H9 (cell line): ENCODE data around the gene DISP3. TPM values are rescaled to one million over a fixed set of nuclear protein-coding genes. Genes with fewer than 3 reads are reported as not detected.

Source experiments
- DNase-seq: peaks from one replicate; pipeline ENCODE4 v3.0.0-alpha.2; 2017
- H2AFZ ChIP-seq: one replicate; pipeline ENCODE4 v1.6.1; 2013; ENCODE audit warnings: mild to moderate bottlenecking, low read length, control low read depth, moderate library complexity
- H2AK5ac ChIP-seq: 2 replicates; pipeline ENCODE4 v1.6.1; 2013; ENCODE audit warnings: low read length, control low read depth, mixed read lengths; ENCODE audit not compliant: insufficient read length
- H2BK120ac ChIP-seq: one replicate; pipeline ENCODE4 v1.6.1; 2013; ENCODE audit warnings: low read depth, mild to moderate bottlenecking, low read length, control low read depth, inconsistent platforms; ENCODE audit not compliant: poor library complexity, severe bottlenecking
- H2BK12ac ChIP-seq: 2 replicates; pipeline ENCODE4 v1.6.1; 2013; ENCODE audit warnings: low read length, control low read depth, mixed read lengths, low read depth; ENCODE audit not compliant: insufficient read length
- H2BK15ac ChIP-seq: 2 replicates; pipeline ENCODE4 v1.6.1; 2013; ENCODE audit warnings: low read depth, low read length, control low read depth
- H2BK20ac ChIP-seq: one replicate; pipeline ENCODE4 v1.6.1; 2013; ENCODE audit warnings: low read depth, mild to moderate bottlenecking, low read length, control low read depth, inconsistent platforms; ENCODE audit not compliant: poor library complexity, severe bottlenecking
- H2BK5ac ChIP-seq: 2 replicates; pipeline ENCODE4 v1.6.1; 2013; ENCODE audit warnings: low read length, control low read depth, mixed read lengths; ENCODE audit not compliant: insufficient read length
- H3K14ac ChIP-seq: 2 replicates; pipeline ENCODE4 v1.6.1; 2013; ENCODE audit warnings: low read length, control low read depth; ENCODE audit not compliant: insufficient read depth
- H3K18ac ChIP-seq: 2 replicates; pipeline ENCODE4 v1.6.1; 2013; ENCODE audit warnings: low read depth, mild to moderate bottlenecking, mixed read lengths, low read length, control low read depth; ENCODE audit not compliant: insufficient read length
- H3K23ac ChIP-seq: 2 replicates; pipeline ENCODE4 v1.6.1; 2013; ENCODE audit warnings: low read length, control low read depth, mixed read lengths, low read depth; ENCODE audit not compliant: insufficient read length
- H3K23me2 ChIP-seq: 2 replicates; pipeline ENCODE4 v1.6.1; 2013; ENCODE audit warnings: low read depth, mild to moderate bottlenecking, mixed read lengths, low read length, control low read depth; ENCODE audit not compliant: insufficient read length, poor library complexity, severe bottlenecking
- H3K27ac ChIP-seq: 2 replicates; pipeline ENCODE4 v1.5.1; 2013; ENCODE audit warnings: low read length, control low read depth, mixed read lengths, low read depth; ENCODE audit not compliant: insufficient read length
- H3K27me3 ChIP-seq: 2 replicates; pipeline ENCODE4 v1.6.1; 2013; ENCODE audit warnings: low read length, control low read depth, inconsistent platforms; ENCODE audit not compliant: insufficient read depth
- H3K4ac ChIP-seq: 2 replicates; pipeline ENCODE4 v1.6.1; 2013; ENCODE audit warnings: low read depth, mild to moderate bottlenecking, control low read depth, inconsistent platforms, low read length, moderate library complexity
- H3K4me1 ChIP-seq: 2 replicates; pipeline ENCODE4 v1.6.1; 2013; ENCODE audit warnings: low read length, control low read depth, inconsistent platforms; ENCODE audit not compliant: insufficient read depth
- H3K4me2 ChIP-seq: 2 replicates; pipeline ENCODE4 v1.6.1; 2013; ENCODE audit warnings: low read length, control low read depth, mixed read lengths; ENCODE audit not compliant: insufficient read length, insufficient read depth
- H3K56ac ChIP-seq: 2 replicates; pipeline ENCODE4 v1.6.1; 2013; ENCODE audit warnings: low read depth, mild to moderate bottlenecking, mixed read lengths, low read length, control low read depth; ENCODE audit not compliant: insufficient read length
- H3K79me1 ChIP-seq: 2 replicates; pipeline ENCODE4 v1.6.1; 2013; ENCODE audit warnings: low read depth, mild to moderate bottlenecking, moderate library complexity, low read length, control low read depth, inconsistent platforms; ENCODE audit not compliant: insufficient read depth, poor library complexity, severe bottlenecking
- H3K79me2 ChIP-seq: 2 replicates; pipeline ENCODE4 v1.6.1; 2013; ENCODE audit warnings: low read length, control low read depth, inconsistent platforms; ENCODE audit not compliant: insufficient read depth
- H3K9ac ChIP-seq: 2 replicates; pipeline ENCODE4 v1.6.1; 2013; ENCODE audit warnings: low read length, control low read depth, mixed read lengths; ENCODE audit not compliant: insufficient read length; ENCODE audit errors: extremely low read depth
- H3K9me3 ChIP-seq: one replicate; pipeline ENCODE4 v1.6.1; 2013; ENCODE audit warnings: low read depth, low read length, inconsistent platforms; ENCODE audit not compliant: control insufficient read depth
- H3T11ph ChIP-seq: one replicate; pipeline ENCODE4 v1.6.1; 2013; ENCODE audit warnings: mild to moderate bottlenecking, low read length, control low read depth, inconsistent platforms
- H4K20me1 ChIP-seq: one replicate; pipeline ENCODE4 v1.6.1; 2013; ENCODE audit not compliant: control insufficient read depth, insufficient read length, insufficient read depth
- H4K5ac ChIP-seq: 2 replicates; pipeline ENCODE4 v1.6.1; 2013; ENCODE audit warnings: low read depth, mild to moderate bottlenecking, mixed read lengths, low read length, control low read depth; ENCODE audit not compliant: insufficient read length
- H4K8ac ChIP-seq: replicated peaks from 2 replicates; pipeline ENCODE4 v1.6.1; 2013; ENCODE audit warnings: low read length, control low read depth, mixed read lengths, low read depth; ENCODE audit not compliant: insufficient read length
- H4K91ac ChIP-seq: 2 replicates; pipeline ENCODE4 v1.6.1; 2013; ENCODE audit warnings: low read depth, mild to moderate bottlenecking, moderate library complexity, mixed read lengths, low read length, control low read depth; ENCODE audit not compliant: insufficient read length
- H3K27ac Mint-ChIP-seq, 3 experiments: 2 replicates in 2 of 3; 3 replicates in 1 of 3; pipeline ENCODE4 v1.8.0; 2020 to 2021; ENCODE audit warnings: mixed read lengths in 3 of 3, mild to moderate bottlenecking in 1 of 3, moderate library complexity in 1 of 3
- H3K27me3 Mint-ChIP-seq: 2 replicates; pipeline ENCODE4 v1.8.0; 2021; ENCODE audit warnings: low read depth, mild to moderate bottlenecking, moderate library complexity, mixed read lengths
- H3K36me3 Mint-ChIP-seq, 3 experiments: 2 replicates in 2 of 3; 3 replicates in 1 of 3; pipeline ENCODE4 v1.8.0; 2020 to 2021; ENCODE audit warnings: low read depth in 3 of 3, mixed read lengths in 3 of 3; ENCODE audit not compliant: insufficient read depth in 1 of 3
- H3K4me1 Mint-ChIP-seq, 2 experiments: 2 replicates each; pipeline ENCODE4 v1.8.0; 2020; ENCODE audit warnings: mixed read lengths in 2 of 2
- H3K4me3 Mint-ChIP-seq, 2 experiments: 2 replicates in 1 of 2; 3 replicates in 1 of 2; pipeline ENCODE4 v1.8.0; 2020 to 2021; ENCODE audit warnings: mild to moderate bottlenecking in 2 of 2, mixed read lengths in 2 of 2, moderate library complexity in 1 of 2
- H3K9me3 Mint-ChIP-seq, 2 experiments: 2 replicates in 1 of 2; 3 replicates in 1 of 2; pipeline ENCODE4 v1.8.0; 2020; ENCODE audit warnings: mild to moderate bottlenecking in 2 of 2, mixed read lengths in 2 of 2, moderate library complexity in 1 of 2
- WGBS: extraction: QIAGEN DNeasy Blood & Tissue Kit; methylation state at CpG from one replicate; pipeline ENCODE4 v1.1.7; 2013; ENCODE audit warnings: missing lambda C conversion rate, low lambda C conversion rate, mixed read lengths; ENCODE audit not compliant: insufficient read length; ENCODE audit errors: extremely low coverage; 5-methylcytosine and 5-hydroxymethylcytosine counted together
- total RNA-seq: library from RNA; stranded (reverse); gene quantifications from 2 replicates; pipeline ENCODE4 v1.2.1, GENCODE V29; 2021
- TF ChIP-seq, protein P1 (sequence below): fragments of 200-600 bp; sonication (generic); conservative IDR thresholded peaks from 3 replicates; pipeline ENCODE4 v1.8.0; 2021; ENCODE audit warnings: antibody characterized with exemption, mild to moderate bottlenecking

The DISP3 gene
- total RNA-seq, 1 experiment from 2014 or later: 3.5 TPM

DNA sequence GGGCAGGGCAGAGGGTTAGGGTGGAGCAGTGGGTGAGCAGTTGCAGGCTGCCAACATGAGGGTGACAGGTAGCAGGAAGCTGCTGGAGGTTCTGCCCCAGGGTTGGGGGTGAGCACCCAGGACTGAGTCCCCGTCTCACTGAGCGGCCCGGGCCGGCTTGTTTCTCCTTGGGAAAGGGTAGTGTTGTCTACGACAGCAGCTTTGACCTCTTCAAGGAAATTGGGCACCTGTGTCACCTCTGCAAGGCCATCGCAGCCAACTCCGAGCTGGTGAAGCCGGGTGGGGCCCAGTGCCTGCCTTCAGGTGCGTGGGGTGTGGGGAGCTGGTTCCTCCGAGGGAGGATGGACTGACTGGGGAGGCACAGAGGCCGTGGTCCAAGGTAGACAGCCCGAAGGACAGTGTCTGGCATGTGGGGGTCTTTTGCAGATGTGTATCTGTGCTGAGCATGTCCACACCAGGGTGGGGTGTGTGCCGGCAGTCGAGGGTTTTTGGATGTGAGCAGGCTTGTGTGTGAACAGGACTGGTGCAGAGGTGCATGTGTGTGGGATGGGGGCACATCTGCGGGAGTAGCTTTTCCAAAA lies 51.9 kb downstream of the DISP3 start:
- H3T11ph ChIP-seq: no peak overlapping the region
- H3K4me1 ChIP-seq: no peaks in the 10 kb centered on the region; the same call in 1 of the 2 replicates
- Mint-ChIP-seq H3K27ac (peak overlapping the region in 1 of 3 experiments; percentile 43; a peak in 3 of 7 replicates), H3K36me3 (peaks cover 2 to 5% (median 2%) of the 10 kb centered on the region in 3 experiments; a peak in 2 of 7 replicates), H3K4me3 (no peak overlapping the region), H3K9me3 (no peaks in the 10 kb centered on the region; a peak in 1 of 5 replicates), H3K4me1 (peaks cover 9 to 15% of the 10 kb centered on the region in 2 experiments), H3K27me3 (no peaks in the 10 kb centered on the region)
- no CpG with 5 or more reads among the region's 15 CpGs for WGBS
- H4K91ac ChIP-seq: no peak overlapping the region
- no peak overlapping the region for H2AFZ ChIP-seq
- no peak overlapping the region for H3K4me2 ChIP-seq
- no peak overlapping the region for H4K5ac ChIP-seq
- H3K79me1 ChIP-seq: no peaks in the 10 kb centered on the region
- H4K8ac ChIP-seq: no peak overlapping the region
- H2BK5ac ChIP-seq: no peak overlapping the region
- H3K14ac ChIP-seq: no peak overlapping the region
- H4K20me1 ChIP-seq: no peaks in the 10 kb centered on the region
- H3K9me3 ChIP-seq: no peaks in the 10 kb centered on the region
- no peak overlapping the region for H3K56ac ChIP-seq
- no peak for DNase-seq
- no peaks in the 10 kb centered on the region for H3K23me2 ChIP-seq
- no peak overlapping the region for H3K4ac ChIP-seq
- H2BK12ac ChIP-seq: no peak overlapping the region
- no peak overlapping the region for H3K27ac ChIP-seq
- no peaks in the 10 kb centered on the region for H3K79me2 ChIP-seq
- no peak overlapping the region for H3K23ac ChIP-seq
- TF ChIP-seq, protein P1, sequence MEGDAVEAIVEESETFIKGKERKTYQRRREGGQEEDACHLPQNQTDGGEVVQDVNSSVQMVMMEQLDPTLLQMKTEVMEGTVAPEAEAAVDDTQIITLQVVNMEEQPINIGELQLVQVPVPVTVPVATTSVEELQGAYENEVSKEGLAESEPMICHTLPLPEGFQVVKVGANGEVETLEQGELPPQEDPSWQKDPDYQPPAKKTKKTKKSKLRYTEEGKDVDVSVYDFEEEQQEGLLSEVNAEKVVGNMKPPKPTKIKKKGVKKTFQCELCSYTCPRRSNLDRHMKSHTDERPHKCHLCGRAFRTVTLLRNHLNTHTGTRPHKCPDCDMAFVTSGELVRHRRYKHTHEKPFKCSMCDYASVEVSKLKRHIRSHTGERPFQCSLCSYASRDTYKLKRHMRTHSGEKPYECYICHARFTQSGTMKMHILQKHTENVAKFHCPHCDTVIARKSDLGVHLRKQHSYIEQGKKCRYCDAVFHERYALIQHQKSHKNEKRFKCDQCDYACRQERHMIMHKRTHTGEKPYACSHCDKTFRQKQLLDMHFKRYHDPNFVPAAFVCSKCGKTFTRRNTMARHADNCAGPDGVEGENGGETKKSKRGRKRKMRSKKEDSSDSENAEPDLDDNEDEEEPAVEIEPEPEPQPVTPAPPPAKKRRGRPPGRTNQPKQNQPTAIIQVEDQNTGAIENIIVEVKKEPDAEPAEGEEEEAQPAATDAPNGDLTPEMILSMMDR: no peak
- no peak overlapping the region for H3K18ac ChIP-seq
- H2BK120ac ChIP-seq: no peak overlapping the region
- H2BK20ac ChIP-seq: no peak overlapping the region
- H2AK5ac ChIP-seq: no peak overlapping the region
- H3K9ac ChIP-seq: no peak overlapping the region
- no peaks in the 10 kb centered on the region for H3K27me3 ChIP-seq
- H2BK15ac ChIP-seq: no peak overlapping the region
